22Rv1 (cell line): ENCODE measurements around the gene COL11A2.

Experiments used
- ZFX ChIP-seq: fragments of 450-650 bp; IDR thresholded peaks from 2 replicates; pipeline ENCODE4 v1.6.1; 2017; ENCODE audit warnings: antibody characterized with exemption, borderline replicate concordance
- TF ChIP-seq, protein P1 (sequence below): fragments of 450-650 bp; IDR thresholded peaks from 2 replicates; pipeline ENCODE4 v1.5.1; 2017; ENCODE audit warnings: mild to moderate bottlenecking

DNA sequence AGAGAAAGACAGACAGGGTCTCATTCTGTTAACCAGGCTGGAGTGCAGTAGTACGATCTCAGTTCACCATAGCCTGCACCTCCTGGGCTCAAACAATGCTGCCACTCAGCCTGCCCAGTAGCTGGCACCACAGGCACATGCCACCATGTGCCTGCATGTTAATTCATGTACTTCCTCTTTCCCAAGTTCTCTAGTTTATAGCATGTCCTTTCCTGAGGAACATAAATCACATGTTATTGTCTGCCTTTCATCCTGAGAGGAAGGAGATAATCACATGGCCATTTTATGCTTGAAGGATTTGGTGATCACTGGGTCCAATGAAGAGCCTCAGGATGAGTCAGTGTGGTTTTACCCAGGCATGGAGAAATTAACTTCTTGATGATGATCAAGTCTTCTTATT, 47.9 kb downstream of the COL11A2 start:
- TF ChIP-seq, protein P1, sequence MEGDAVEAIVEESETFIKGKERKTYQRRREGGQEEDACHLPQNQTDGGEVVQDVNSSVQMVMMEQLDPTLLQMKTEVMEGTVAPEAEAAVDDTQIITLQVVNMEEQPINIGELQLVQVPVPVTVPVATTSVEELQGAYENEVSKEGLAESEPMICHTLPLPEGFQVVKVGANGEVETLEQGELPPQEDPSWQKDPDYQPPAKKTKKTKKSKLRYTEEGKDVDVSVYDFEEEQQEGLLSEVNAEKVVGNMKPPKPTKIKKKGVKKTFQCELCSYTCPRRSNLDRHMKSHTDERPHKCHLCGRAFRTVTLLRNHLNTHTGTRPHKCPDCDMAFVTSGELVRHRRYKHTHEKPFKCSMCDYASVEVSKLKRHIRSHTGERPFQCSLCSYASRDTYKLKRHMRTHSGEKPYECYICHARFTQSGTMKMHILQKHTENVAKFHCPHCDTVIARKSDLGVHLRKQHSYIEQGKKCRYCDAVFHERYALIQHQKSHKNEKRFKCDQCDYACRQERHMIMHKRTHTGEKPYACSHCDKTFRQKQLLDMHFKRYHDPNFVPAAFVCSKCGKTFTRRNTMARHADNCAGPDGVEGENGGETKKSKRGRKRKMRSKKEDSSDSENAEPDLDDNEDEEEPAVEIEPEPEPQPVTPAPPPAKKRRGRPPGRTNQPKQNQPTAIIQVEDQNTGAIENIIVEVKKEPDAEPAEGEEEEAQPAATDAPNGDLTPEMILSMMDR, result no peak
- TF ChIP-seq ZFX, result no peak
